Measurements from ENCODE around the gene PSME3IP1.

The PSME3IP1 gene

GRCh38 chr16:57167953-57168352 is 17.9 kb downstream of the PSME3IP1 start:
- no peak overlapping the region for H3K4me3 ChIP-seq (ENCODE audit: low read depth, low read length, poor library complexity, severe bottlenecking)
- H3K9ac ChIP-seq (ENCODE audit: low read length) = no peak overlapping the region
- H3K9me2 ChIP-seq (ENCODE audit: low read depth, low read length) = no peaks in the 10 kb centered on the region
- H3K9me3 ChIP-seq (ENCODE audit: low read length) = no peaks in the 10 kb centered on the region
- H3K36me3 ChIP-seq (ENCODE audit: insufficient read depth, low read length) = peaks cover 85% of the 10 kb centered on the region
- H3K4me1 ChIP-seq (ENCODE audit: insufficient read depth, low read length, severe bottlenecking) = no peaks in the 10 kb centered on the region
- H3K79me2 ChIP-seq (ENCODE audit: insufficient read depth, low read length) = no peaks in the 10 kb centered on the region
- H3K4me2 ChIP-seq (ENCODE audit: low read length) = no peak overlapping the region
- H3F3A ChIP-seq (ENCODE audit: insufficient read depth, low read length) = no peaks in the 10 kb centered on the region
- no peaks in the 10 kb centered on the region for H3K27me3 ChIP-seq (ENCODE audit: insufficient read depth, low read length)
- H3K27ac ChIP-seq (ENCODE audit: low read depth, low read length, poor library complexity, severe bottlenecking) = no peak overlapping the region
- peak; percentile 69 for TF ChIP-seq CTCF (IDR thresholded peaks at IDR 0.05; ENCODE audit: low read length)
- TF ChIP-seq EZH2 (IDR thresholded peaks at IDR 0.05; ENCODE audit: borderline replicate concordance, low read length) = no peak
- H4K20me1 ChIP-seq (ENCODE audit: insufficient read depth, low read length) = no peaks in the 10 kb centered on the region
- H2AFZ ChIP-seq (ENCODE audit: low read length) = no peak overlapping the region

GRCh38 chr16:57167538-57167937 is 18.3 kb downstream of the PSME3IP1 start:
- Histone ChIP-seq H3K36me3 (ENCODE audit: insufficient read depth, low read length) (peaks cover 85% of the 10 kb centered on the region), H3K4me3 (ENCODE audit: low read depth, low read length, poor library complexity, severe bottlenecking) (no peak overlapping the region), H3K9me3 (ENCODE audit: low read length) (no peaks in the 10 kb centered on the region), H4K20me1 (ENCODE audit: insufficient read depth, low read length) (no peaks in the 10 kb centered on the region), H3K4me2 (ENCODE audit: low read length) (no peak overlapping the region), H3K4me1 (ENCODE audit: insufficient read depth, low read length, severe bottlenecking) (no peaks in the 10 kb centered on the region), H3K27me3 (ENCODE audit: insufficient read depth, low read length) (no peaks in the 10 kb centered on the region), H3K79me2 (ENCODE audit: insufficient read depth, low read length) (no peaks in the 10 kb centered on the region), H2AFZ (ENCODE audit: low read length) (no peak overlapping the region), H3K27ac (ENCODE audit: low read depth, low read length, poor library complexity, severe bottlenecking) (no peak overlapping the region), H3F3A (ENCODE audit: insufficient read depth, low read length) (no peaks in the 10 kb centered on the region), H3K9ac (ENCODE audit: low read length) (no peak overlapping the region), H3K9me2 (ENCODE audit: low read depth, low read length) (no peaks in the 10 kb centered on the region)
- TF ChIP-seq CTCF (IDR thresholded peaks at IDR 0.05; ENCODE audit: low read length) (no peak), EZH2 (IDR thresholded peaks at IDR 0.05; ENCODE audit: borderline replicate concordance, low read length) (no peak)

- TF ChIP-seq CTCF (IDR thresholded peaks at IDR 0.05; ENCODE audit: low read length) (no peak), EZH2 (IDR thresholded peaks at IDR 0.05; ENCODE audit: borderline replicate concordance, low read length) (no peak)
- no peak overlapping the region for H3K4me2 ChIP-seq (ENCODE audit: low read length)
- no peaks in the 10 kb centered on the region for H3K79me2 ChIP-seq (ENCODE audit: insufficient read depth, low read length)
- H3K4me1 ChIP-seq (ENCODE audit: insufficient read depth, low read length, severe bottlenecking) = no peaks in the 10 kb centered on the region
- H3K4me3 ChIP-seq (ENCODE audit: low read depth, low read length, poor library complexity, severe bottlenecking) = no peak overlapping the region
- H2AFZ ChIP-seq (ENCODE audit: low read length) = no peak overlapping the region
- peaks cover 85% of the 10 kb centered on the region for H3K36me3 ChIP-seq (ENCODE audit: insufficient read depth, low read length)
- H3K27ac ChIP-seq (ENCODE audit: low read depth, low read length, poor library complexity, severe bottlenecking) = no peak overlapping the region
- H3K9ac ChIP-seq (ENCODE audit: low read length) = no peak overlapping the region
- H4K20me1 ChIP-seq (ENCODE audit: insufficient read depth, low read length) = no peaks in the 10 kb centered on the region
- H3K9me3 ChIP-seq (ENCODE audit: low read length) = no peaks in the 10 kb centered on the region
- H3K9me2 ChIP-seq (ENCODE audit: low read depth, low read length) = no peaks in the 10 kb centered on the region
- no peaks in the 10 kb centered on the region for H3K27me3 ChIP-seq (ENCODE audit: insufficient read depth, low read length)
- no peaks in the 10 kb centered on the region for H3F3A ChIP-seq (ENCODE audit: insufficient read depth, low read length)
These were observed 18.9 kb downstream of the PSME3IP1 start for GRCh38 chr16:57166951-57167350.

Measured in OCI-LY1 (cell line).